GM21529 (cell line): ENCODE data around the gene GTF3C5.
"Not testable (repeated sequence)": the region's sequence is repeated elsewhere in the genome, so short reads cannot be mapped to it uniquely, and the experiment has no call there.

Experiments used
- ATAC-seq: cut with Tn5 transposase; IDR thresholded peaks from one replicate; pipeline ENCODE4 v1.9.1; 2021; ENCODE audit not compliant: unreplicated experiment

GTF3C5 gene

GRCh38 chr9:133067006-133067405 lies 36.2 kb downstream of the GTF3C5 start:
- no peak for ATAC-seq

- no peak for ATAC-seq
These were observed 37.0 kb downstream of the GTF3C5 start for GRCh38 chr9:133067813-133068212.

GRCh38 chr9:133068431-133068830 lies 37.6 kb downstream of the GTF3C5 start:
- not testable (repeated sequence) for ATAC-seq

GRCh38 chr9:133070500-133070961 lies 39.7 kb downstream of the GTF3C5 start:
- not testable (repeated sequence) for ATAC-seq

GRCh38 chr9:133070985-133071384 lies 40.2 kb downstream of the GTF3C5 start:
- ATAC-seq, result not testable (repeated sequence)

GRCh38 chr9:133071484-133072150 lies 40.8 kb downstream of the GTF3C5 start:
- no peak for ATAC-seq

GRCh38 chr9:133072210-133072609 lies 41.4 kb downstream of the GTF3C5 start:
- ATAC-seq, result not testable (repeated sequence)

GRCh38 chr9:133073086-133074014 lies 42.6 kb downstream of the GTF3C5 start:
- no peak for ATAC-seq

GRCh38 chr9:133074111-133074651 lies 43.4 kb downstream of the GTF3C5 start:
- no peak for ATAC-seq

GRCh38 chr9:133075925-133076630 lies 45.3 kb downstream of the GTF3C5 start:
- no peak for ATAC-seq

- ATAC-seq, result no peak
These were observed 45.9 kb downstream of the GTF3C5 start for GRCh38 chr9:133076691-133077090.

GRCh38 chr9:133078486-133078885 lies 47.7 kb downstream of the GTF3C5 start:
- no peak for ATAC-seq

GRCh38 chr9:133080161-133080560 lies 49.4 kb downstream of the GTF3C5 start:
- no peak for ATAC-seq

GRCh38 chr9:133080786-133081779 lies 50.3 kb downstream of the GTF3C5 start:
- ATAC-seq, result not testable (repeated sequence)

GRCh38 chr9:133081957-133082644 lies 51.3 kb downstream of the GTF3C5 start:
- not testable (repeated sequence) for ATAC-seq

- ATAC-seq, result not testable (repeated sequence)
These were observed 52.9 kb downstream of the GTF3C5 start for GRCh38 chr9:133083688-133084087.

- ATAC-seq, result not testable (repeated sequence)
These were observed 55.5 kb downstream of the GTF3C5 start for GRCh38 chr9:133086212-133086860.

GRCh38 chr9:133086894-133087293 lies 56.1 kb downstream of the GTF3C5 start:
- no peak for ATAC-seq
